ENCODE measurements around the gene HDAC9.
"Not testable (repeated sequence)": the region's sequence is repeated elsewhere in the genome, so short reads cannot be mapped to it uniquely, and the experiment has no call there.

The HDAC9 gene

DNA sequence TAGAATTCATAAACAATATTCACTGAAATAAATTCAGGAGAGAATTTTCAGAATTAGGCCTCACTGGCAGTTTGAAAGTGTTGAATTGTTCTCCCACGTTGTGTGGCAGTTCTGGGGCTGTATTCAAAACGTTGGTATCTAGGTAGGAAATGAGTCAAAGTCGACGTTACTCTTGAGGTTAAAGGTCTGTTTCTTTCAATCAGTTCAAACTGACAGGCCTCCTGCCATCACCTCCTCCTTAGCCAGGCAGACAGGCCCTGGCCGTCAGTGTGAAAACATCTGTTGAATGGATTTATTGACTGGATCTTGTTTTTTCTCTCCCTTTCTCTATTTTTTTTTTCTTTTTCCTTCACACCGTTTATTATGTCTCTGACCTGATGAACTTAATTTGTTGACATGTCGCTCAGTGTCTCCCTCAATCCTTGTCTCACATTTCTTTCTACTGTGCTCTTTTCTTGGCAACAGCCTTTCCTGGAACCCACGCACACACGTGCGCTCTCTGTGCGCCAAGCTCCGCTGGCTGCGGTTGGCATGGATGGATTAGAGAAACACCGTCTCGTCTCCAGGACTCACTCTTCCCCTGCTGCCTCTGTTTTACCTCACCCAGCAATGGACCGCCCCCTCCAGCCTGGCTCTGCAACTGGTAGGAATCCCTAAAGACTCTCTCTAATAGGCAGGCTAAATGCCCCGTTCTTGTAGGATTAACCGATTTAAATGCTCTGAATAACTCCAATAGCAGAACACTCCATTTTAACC lies 231.7 kb downstream of the HDAC9 start:
- DNase-seq (ENCODE audit: low read depth), result no peak

DNA sequence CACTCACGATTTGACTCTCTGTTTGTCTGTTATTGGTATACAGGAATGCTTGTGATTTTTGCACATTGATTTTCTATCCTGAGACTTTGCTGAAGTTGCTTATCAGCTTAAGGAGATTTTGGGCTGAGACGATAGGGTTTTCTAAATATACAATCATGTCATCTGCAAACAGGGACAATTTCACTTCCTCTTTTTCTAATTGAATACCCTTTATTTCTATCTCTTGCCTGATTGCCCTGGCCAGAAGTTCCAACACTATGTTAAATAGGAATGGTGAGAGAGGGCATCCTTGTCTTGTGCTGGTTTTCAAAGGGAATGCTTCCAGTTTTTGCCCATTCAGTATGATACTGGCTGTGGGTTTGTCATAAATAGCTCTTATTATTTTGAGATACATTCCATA lies 240.5 kb downstream of the HDAC9 start:
- not testable (repeated sequence) for DNase-seq (ENCODE audit: low read depth)

DNA sequence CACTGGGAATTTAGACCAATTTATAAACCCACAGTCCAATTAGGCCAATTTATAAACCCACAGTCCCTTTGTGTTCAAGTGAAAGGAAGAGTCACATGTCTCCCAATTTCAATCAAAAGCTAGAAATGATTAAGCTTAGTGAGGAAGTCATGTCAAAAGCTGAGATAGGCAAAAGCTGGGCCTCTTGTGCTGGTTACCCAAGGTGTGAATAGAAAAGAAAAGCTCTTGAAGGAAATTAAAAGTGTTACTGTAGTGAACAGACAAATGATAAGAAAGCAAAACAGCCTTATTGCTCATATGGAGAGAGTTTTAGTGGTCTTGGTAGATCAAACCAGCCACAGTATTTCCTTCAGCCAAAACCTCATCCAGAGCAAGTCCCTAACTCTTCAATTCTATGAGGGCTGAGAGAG lies 245.0 kb downstream of the HDAC9 start:
- no peak for DNase-seq (ENCODE audit: low read depth)

DNA sequence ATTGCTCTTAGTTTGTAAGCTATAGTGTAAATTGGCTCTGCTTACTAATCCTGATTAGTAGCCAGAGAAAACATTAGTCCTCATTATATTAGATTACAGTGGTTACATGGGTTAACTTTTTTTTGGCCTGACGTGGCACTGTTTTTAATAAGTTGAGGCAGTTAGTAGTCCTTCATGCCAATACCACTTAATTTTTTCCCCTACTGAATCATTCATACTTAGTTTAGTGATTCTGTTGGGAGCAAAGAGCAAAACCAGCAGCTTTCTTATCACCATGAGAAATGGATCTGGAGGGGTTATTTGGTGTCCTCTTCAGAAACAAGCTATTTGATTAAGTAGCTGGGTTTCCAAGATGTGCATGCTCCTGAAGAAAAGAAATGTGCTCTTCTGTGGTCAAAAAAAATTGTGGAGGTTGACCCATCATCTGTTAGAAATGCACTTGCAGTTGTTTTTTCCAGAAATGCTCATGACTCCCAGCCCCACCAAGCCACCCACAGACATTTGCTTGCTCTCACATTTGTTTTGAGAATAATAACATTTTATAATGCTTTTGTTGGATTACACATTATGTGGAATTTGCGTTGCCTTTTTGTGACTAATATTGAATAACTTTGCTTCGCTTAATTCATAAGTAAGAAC lies 258.5 kb downstream of the HDAC9 start:
- DNase-seq (ENCODE audit: low read depth), result peak; percentile 82

DNA sequence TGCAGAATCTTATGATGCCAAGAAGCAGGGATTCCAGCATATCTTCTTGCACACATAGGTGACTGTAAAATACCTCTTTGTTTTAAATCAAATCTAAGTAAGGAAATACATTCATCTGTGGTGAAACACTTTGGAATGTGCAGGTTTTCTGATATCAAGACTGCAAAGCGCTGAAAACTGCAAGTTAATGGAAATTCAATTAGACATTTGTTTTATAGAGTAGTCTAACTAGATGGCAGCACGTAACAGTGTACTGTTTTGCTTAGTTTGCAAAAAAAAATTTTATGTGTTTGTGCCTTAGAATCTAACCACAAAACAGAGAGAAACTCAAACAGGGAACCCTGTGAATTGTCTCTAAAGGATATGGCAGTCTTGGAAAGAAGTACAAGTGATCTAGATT lies 259.2 kb downstream of the HDAC9 start:
- no peak for DNase-seq (ENCODE audit: low read depth)

DNA sequence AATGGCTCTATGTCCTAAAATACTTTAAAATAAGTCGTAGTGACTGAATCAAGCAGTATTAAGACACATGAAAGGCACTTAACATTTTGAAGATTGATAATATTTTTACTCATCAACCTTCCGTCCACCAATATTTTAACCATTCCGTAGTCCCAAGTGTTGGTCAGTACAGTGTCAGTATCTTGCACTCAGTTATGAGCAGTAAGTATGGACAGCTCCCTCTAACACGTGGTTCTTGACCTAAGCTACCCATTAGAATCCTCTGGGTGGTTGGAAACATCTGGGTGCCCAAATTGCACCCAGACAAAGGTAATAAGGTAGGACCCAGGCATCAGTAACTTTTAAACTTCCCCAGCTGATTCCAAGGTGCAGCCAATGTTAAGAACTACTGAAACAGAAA lies 260.2 kb downstream of the HDAC9 start:
- no peak for DNase-seq (ENCODE audit: low read depth)

DNA sequence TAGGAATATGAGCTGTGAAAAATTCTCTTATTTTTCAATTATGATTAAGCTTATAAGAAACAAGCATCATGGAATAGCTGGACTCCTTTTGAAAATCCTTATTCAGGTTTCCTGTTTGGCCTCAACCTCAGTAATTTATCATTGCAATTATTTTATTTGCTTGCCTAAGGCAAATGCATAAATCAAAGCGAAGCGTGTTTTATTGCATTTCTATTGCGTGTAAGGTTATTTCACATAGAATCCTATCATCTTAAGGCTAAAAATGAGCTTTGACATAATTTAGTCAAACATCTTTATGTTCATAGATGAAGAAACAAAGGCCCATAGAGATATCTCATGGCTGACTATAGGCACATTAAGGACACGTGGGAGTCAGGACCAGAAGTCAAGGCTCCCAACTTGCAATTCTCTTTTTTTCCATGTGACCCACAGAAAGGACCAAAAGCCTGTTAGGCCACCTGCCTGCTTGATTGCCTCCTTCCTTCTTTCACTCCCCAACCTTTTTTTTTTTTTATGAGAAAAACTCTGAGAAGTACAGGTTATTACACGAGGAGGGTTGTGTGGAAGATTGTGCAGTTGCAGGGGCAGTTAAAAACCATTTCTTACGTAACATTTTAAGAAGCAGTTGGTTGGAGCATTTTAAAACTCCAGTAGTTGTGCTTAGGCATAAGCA lies 261.0 kb downstream of the HDAC9 start:
- no peak for DNase-seq (ENCODE audit: low read depth)

DNA sequence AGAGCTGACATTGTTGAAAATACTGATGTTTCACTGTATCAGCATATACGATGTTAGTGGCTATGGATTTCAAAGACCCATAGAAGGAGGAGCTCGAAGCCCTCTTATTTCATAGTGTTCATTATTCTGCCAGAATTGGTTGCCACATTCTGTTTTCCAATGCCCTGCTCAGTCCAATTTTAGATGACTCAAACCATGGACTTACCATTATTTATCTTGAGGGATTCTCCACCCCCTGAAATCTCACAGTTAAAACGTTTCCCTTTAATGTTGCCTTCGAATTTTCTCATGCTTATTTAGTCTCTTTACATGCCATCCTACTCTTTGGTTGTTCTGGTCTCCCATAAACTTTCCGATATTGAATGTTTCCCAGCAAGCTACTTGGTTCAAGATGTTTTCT lies 264.5 kb downstream of the HDAC9 start:
- no peak for DNase-seq (ENCODE audit: low read depth)

DNA sequence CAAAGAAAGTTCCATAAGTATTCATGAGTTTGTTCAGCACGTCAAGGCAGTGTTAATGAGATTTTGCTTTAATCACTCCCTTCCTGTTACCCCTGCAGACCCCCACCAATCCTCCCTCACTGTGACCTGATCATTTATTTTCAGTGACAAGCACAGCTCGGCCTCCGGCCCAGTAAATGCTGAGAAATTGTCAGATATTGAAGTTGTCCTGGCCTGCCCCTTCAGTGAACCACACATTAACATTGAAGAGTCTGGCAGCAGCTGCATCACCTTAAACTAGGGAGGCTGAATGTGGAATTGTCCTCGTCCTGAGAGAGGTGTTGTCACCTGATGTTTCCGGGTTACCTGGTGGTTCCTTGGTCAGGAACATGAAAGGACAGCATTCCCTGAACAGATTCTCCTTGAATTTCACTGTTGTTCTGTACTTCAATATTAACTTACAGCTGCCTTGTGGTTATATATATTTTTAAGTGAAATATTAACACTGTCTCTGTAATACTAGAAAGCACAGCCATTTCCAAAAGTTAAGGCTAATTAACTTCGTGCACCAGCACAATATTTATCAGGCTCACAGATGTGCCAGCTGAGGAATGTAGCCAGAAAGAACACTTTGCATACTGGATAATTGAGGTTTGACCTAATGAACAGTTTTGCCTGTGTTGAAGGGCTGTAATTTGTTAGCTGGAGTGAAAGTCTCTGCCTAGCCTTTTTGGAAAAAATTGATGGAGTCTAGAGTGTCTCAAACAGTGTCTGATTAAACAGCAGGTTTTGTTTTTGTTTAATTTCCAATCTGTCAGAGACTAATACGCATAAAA lies 265.3 kb downstream of the HDAC9 start:
- DNase-seq (ENCODE audit: low read depth), result no peak

DNA sequence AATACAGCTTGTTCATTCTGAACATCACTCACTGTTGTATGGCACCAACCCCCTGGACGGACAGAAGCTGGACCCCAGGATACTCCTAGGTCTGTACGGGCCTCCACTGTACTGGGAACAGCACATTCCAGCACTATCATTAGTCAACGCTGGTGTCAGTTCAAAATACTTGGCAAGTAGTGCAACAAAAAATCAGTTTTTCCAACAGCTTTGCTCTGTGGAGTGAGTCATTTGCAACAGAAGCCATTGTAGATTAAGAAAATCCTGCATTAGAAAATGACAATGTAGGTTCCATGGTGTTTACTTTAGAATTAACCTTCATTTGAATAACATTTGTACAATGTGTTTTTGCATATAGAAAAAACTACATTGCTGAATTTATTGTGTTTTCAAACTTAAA lies 266.6 kb downstream of the HDAC9 start:
- DNase-seq (ENCODE audit: low read depth), result peak; percentile 38

DNA sequence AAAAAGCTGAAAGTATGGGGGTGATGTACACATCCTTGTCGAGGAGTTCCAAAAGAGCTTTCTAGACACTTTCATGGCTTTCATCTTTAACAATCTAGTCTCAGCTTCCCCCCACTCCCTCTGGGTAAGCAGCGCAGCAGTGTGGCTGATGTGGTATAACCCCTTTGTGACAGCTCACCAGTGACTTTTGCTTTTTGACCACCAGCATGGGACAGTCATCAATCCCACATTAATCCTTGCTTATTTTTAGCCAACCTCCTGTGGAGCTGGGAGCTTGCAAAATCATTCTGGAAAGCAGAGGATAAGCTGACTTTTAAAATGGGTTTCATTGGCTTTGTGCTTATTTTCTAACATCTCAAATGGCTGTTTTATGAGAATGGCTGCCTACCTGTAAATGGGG lies 272.7 kb downstream of the HDAC9 start:
- DNase-seq (ENCODE audit: low read depth), result no peak

DNA sequence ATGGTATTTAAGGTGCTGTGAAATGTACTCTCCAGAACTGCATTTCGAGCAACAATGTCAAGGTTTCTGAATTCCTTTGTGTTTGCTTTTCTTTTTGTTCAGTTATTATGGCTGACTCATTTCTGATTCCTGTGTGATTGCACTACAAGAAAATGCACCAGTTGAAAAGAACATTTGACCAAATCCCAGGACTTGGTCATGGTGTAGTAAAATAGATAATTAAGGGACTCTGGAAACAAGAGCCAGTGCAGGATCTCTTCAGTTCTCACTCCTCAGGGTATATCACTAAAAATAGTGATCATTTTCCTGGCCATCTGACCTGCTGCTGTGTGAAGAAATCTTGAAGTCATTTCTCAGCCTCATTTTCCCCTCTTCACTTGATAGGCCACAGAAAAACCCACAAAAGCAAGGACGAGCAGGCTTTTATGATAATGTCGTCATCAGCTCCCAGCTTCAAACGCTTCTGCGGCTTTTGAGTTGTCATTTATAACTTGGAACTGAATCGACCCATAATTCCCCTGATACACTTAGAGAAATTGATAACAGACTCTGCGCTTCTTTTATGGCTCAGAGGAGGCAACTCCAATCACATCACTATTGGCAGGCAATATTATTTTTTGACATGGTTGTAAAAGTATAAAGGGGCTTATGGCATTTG lies 274.7 kb downstream of the HDAC9 start:
- DNase-seq (ENCODE audit: low read depth), result peak; percentile 51

DNA sequence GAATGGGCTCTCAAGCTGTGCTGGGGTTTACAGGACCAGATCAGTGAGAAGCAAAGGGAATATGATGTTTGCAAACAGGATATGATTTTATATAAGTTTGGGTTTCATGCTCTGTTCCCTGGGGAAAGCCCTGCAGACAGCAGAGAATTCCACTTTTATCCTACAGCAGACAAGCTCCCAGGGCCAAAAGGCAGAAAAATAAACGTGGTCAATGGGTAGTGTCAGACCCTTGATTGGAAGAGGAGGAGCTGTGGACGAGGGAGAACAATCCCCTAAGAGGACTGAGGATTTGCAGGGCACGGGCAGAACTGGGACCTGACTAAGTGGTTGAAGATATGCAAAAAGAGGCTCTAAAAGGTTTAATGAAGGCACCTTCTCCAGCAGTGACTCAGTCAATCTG lies 275.3 kb downstream of the HDAC9 start:
- DNase-seq (ENCODE audit: low read depth), result no peak

DNA sequence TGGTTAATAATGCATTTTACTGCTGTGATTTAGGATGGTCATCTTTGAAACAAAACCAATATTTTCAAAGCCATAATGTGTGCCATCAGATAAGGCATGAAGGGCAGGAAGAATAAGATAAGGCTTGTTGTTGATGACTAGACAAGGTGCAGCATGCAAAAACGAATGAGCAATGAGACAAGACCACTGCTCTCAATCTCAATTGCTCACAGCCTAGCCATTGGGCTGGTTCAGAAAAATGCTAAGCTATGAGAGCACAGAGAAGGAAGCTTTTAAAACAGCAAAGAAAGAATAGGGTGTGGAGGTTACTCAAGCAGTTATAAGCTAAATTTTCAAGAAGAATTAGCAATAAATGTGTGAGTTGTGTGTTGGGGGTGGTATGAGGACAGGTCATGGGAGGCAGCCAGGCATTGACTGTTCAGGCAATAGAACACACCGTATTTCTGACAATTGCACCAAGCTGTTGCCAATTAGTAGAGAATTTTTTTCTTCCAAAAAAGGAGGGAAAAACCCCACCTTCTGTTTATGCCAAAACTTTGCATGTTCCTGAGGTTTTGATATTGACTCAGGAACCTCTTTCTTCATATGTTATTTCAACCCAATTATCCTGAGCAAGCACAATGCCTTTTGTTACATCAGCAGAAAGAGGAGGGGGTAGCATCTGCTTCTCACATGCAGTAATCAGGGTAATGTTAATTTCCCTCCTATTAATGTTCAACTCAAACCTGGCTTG lies 276.5 kb downstream of the HDAC9 start:
- no peak for DNase-seq (ENCODE audit: low read depth)

DNA sequence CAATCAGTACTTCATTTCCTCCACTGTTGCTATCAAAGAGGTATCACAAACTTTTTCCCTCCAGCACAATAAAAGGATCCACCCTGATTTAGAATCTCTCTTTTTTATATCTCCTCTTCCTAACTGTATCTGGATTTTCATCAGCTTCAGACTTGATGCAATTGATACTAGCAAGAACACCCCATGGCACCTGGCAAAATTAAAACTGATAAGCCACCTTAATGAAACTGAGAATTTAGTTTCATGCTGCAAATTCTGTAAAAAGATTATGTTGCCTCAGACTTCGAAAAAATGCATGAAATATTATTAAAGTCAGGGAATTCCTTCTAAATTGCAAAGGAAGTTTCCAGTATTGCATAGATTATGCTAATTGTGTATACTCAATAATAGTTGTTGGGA lies 277.0 kb downstream of the HDAC9 start:
- no peak for DNase-seq (ENCODE audit: low read depth)

DNA sequence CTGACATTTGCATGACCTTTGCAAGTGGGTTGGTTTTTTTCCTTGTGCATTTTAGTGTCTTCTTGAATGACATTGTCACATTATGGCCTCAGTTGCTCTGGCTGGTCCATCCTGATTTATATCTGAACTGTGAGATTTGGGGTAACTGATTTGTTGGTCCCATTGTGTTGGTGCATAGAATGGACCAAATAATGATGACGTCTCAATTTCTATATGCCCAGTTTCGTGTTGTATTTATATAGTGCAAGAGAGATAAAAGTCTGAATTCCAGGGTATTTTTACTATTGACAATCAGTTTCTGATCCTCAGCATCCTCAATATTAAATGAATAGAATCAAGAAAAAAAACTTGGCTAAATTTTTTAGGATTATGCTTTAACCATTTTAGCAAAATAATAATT lies 281.8 kb downstream of the HDAC9 start:
- DNase-seq (ENCODE audit: low read depth), result no peak

DNA sequence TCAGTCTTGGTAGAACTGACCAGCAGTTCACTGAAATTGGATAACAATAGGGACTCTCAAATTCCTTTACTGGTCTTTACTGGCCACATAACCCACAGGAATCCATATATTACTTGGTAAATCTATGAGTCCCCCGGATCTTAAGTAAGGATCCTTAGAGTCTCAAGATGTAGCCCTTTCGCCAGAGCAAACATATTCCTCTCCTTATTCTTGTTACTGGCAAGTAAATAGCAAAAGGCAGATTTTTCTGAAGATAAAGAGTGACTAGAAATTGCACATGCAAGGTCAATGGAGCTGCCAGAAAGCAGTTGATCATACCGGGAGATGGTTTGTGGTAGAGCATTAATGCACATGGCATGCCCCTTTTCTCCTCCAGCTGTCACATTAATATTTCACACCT lies 283.0 kb downstream of the HDAC9 start:
- DNase-seq (ENCODE audit: low read depth), result no peak

DNA sequence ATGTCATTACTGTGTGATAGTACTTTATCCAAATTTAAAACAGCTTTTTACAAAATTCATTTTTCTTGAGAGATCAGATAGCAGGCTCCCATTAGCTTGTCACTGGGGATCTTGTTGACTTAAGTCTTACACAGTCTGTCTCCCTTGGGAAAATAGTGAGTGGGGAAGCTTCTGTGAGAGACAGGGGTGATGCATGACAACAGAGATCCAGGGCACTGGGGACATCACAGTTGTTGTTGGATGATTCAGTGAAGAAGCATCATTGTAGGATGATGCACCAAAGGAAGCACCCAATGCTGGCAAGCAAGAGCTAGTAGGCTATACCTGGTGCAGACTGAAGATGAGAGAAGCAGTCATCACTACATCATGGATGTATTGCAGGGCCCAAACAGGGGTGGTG lies 284.7 kb downstream of the HDAC9 start:
- DNase-seq (ENCODE audit: low read depth), result no peak

DNA sequence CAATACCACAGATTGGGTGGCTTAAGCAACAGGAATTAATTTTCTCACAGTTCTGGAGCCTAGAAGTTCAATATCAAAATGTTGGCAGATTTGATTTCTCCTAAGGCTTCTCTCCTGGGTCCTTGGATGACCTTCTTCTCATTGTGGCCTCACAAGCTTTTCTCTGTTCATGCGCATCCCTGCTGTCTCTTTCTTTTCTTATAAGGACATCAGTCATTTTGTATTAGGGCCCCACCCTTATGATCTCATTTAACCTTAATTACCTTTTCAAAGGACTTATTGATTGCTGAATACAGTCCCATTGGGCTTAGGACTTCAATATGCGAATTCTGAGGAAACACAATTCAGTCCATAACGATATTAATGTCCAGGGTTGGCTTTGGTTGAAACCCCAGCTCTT lies 285.4 kb downstream of the HDAC9 start:
- no peak for DNase-seq (ENCODE audit: low read depth)

DNA sequence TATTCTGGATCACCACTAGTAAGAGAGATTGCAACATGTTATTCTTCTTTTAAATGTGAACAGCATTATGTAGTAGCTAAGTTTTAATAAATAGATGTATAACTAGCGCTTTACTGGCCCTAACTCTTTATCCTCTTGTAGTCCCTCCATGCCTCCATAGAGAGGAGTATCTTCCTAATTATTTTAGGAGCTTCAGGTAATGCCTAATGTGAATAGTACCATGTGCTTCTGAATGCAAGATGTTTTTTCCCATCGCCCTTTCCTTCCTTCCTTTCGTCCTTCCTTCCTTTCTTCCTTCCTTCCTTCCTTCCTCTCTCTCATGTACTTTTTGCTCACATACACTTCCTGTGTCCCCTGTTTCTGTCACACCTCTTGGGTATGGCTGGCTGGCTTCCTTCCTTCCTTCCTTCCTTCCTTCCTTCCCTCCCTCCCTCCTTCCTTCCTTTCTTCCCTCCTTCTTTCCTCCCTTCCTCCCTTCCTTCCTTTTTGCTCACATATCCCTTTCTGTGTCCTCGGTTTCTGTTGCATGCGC lies 290.7 kb downstream of the HDAC9 start:
- DNase-seq (ENCODE audit: low read depth), result no peak

DNA sequence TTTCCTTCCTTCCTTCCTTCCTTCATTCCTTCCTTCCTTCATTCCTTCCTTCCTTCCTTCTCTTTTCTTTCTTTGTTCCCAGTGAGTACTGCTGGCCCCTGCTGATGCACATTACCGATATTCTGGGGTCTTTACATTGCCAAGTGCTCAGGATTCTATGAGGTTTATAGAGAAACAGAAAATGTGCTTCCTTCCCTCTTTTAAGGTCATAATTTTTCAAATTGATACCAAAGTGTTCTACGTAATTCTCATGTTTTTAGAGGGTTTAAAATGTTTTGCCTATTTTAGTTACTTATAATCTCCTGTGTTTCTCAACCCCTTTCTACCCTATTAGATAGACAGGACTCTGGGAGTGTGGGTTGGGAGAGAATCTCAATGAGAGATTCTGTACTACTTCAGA lies 291.2 kb downstream of the HDAC9 start:
- DNase-seq (ENCODE audit: low read depth), result no peak

Measured in HS-27A (cell line).